Neural progenitor cell (in vitro differentiated cells): ENCODE data around the gene CDK17. TPM values are rescaled to one million over a fixed set of nuclear protein-coding genes. Genes with fewer than 3 reads are reported as not detected.
"Not testable (repeated sequence)": the region's sequence is repeated elsewhere in the genome, so short reads cannot be mapped to it uniquely, and the experiment has no call there.

Experiments used
- DNase-seq: peaks from one replicate; pipeline ENCODE4 v3.0.0-alpha.2; 2016; ENCODE audit warnings: low spot score
- H2AFZ ChIP-seq: fragments of 200-600 bp; sonication (generic); replicated peaks from 2 replicates; pipeline ENCODE4 v1.6.1; 2016; ENCODE audit warnings: antibody characterized with exemption
- H3F3A ChIP-seq: fragments of 200-600 bp; sonication (generic); 2 replicates; pipeline ENCODE4 v1.6.1; 2016; ENCODE audit warnings: antibody characterized with exemption, low read depth
- H3K27ac ChIP-seq: fragments of 200-600 bp; sonication (generic); 2 replicates; pipeline ENCODE4 v1.5.1; 2016; ENCODE audit warnings: mild to moderate bottlenecking
- H3K27me3 ChIP-seq: fragments of 200-600 bp; sonication (generic); 2 replicates; pipeline ENCODE4 v1.6.1; 2016; ENCODE audit warnings: mild to moderate bottlenecking, moderate library complexity
- H3K36me3 ChIP-seq: fragments of 200-600 bp; sonication (generic); 2 replicates; pipeline ENCODE4 v1.5.1; 2016
- H3K4me1 ChIP-seq: fragments of 200-600 bp; sonication (generic); 2 replicates; pipeline ENCODE4 v1.6.1; 2016; ENCODE audit warnings: mixed run types
- H3K4me2 ChIP-seq: fragments of 200-600 bp; sonication (generic); 2 replicates; pipeline ENCODE4 v1.6.1; 2016
- H3K4me3 ChIP-seq: fragments of 200-600 bp; sonication (generic); 2 replicates; pipeline ENCODE4 v1.5.1; 2016
- H3K79me2 ChIP-seq: fragments of 200-600 bp; sonication (generic); 2 replicates; pipeline ENCODE4 v1.6.1; 2016; ENCODE audit warnings: low read depth
- H3K9ac ChIP-seq: fragments of 200-600 bp; sonication (generic); 2 replicates; pipeline ENCODE4 v1.6.1; 2016
- H3K9me3 ChIP-seq: fragments of 200-600 bp; sonication (generic); 2 replicates; pipeline ENCODE4 v1.5.1; 2016; ENCODE audit warnings: low read depth
- H4K20me1 ChIP-seq: fragments of 200-600 bp; sonication (generic); 2 replicates; pipeline ENCODE4 v1.6.1; 2016; ENCODE audit warnings: low read depth
- H3K27ac Mint-ChIP-seq: 3 replicates; pipeline ENCODE4 v1.8.0; 2021; ENCODE audit warnings: mixed read lengths
- H3K27me3 Mint-ChIP-seq: 2 replicates; pipeline ENCODE4 v1.8.0; 2022; ENCODE audit warnings: low read depth, mild to moderate bottlenecking, inconsistent platforms, moderate library complexity, mixed read lengths; ENCODE audit not compliant: insufficient read depth
- H3K36me3 Mint-ChIP-seq: 3 replicates; pipeline ENCODE4 v1.8.0; 2021; ENCODE audit warnings: mixed read lengths
- H3K4me1 Mint-ChIP-seq: 3 replicates; pipeline ENCODE4 v1.8.0; 2021; ENCODE audit warnings: mixed read lengths
- H3K4me3 Mint-ChIP-seq: 3 replicates; pipeline ENCODE4 v1.8.0; 2021; ENCODE audit warnings: mild to moderate bottlenecking, moderate library complexity, mixed read lengths
- H3K9me3 Mint-ChIP-seq: 3 replicates; pipeline ENCODE4 v1.8.0; 2020; ENCODE audit warnings: mixed read lengths
- EZH2 ChIP-seq: fragments of 200-600 bp; sonication (generic); IDR thresholded peaks from 2 replicates; pipeline ENCODE4 v1.6.1; 2017; ENCODE audit warnings: antibody characterized with exemption, mild to moderate bottlenecking, moderate library complexity
- EZH2phosphoT487 ChIP-seq: fragments of 200-600 bp; sonication (generic); IDR thresholded peaks from 2 replicates; pipeline ENCODE4 v1.6.1; 2017; ENCODE audit warnings: antibody characterized with exemption
- total RNA-seq: library from RNA; depleted of rRNA; stranded (reverse); fragments of >200 nt; gene quantifications from 2 replicates; pipeline ENCODE4 v1.2.3, GENCODE V29; 2015; ENCODE audit warnings: low replicate concordance
- TF ChIP-seq, protein P1 (sequence below): fragments of 200-600 bp; sonication (generic); IDR thresholded peaks from 2 replicates; pipeline ENCODE4 v1.5.1; 2017; ENCODE audit warnings: antibody characterized with exemption, mild to moderate bottlenecking

CDK17 gene
- total RNA-seq, 1 donor from 2014 or later: 61.2 TPM

DNA sequence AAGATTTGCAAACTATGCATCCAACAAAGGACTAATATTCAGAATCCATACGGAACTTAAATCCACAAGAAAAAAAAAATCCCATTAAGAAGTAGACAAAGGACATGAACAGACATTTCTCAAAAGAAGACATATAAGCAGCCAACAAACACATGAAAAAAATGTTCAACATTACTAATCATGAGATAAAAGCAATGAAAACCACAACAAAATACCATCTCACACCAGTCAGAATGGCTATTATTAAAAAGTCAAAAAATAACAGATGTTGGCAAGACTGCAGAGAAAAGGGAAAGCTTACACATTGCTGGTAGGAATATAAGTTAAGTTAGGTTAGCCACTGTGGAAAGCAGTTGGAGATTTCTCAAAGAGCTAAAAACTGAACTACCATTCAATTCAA lies 16.2 kb downstream of the CDK17 start:
- Histone ChIP-seq H3K27me3 (no peaks in the 10 kb centered on the region), H3K9ac (no peak overlapping the region), H3F3A (no peaks in the 10 kb centered on the region), H4K20me1 (peaks cover 9% of the 10 kb centered on the region), H3K36me3 (no peaks in the 10 kb centered on the region), H3K4me3 (no peak overlapping the region), H2AFZ (no peak overlapping the region), H3K27ac (no peak overlapping the region), H3K9me3 (peaks cover 4% of the 10 kb centered on the region), H3K4me1 (no peaks in the 10 kb centered on the region), H3K79me2 (peaks cover 100% of the 10 kb centered on the region), H3K4me2 (no peak overlapping the region)
- peaks cover 34% of the 10 kb centered on the region for H3K36me3 Mint-ChIP-seq
- no peak overlapping the region for H3K4me3 Mint-ChIP-seq
- no peak overlapping the region for H3K27ac Mint-ChIP-seq
- peaks cover 2% of the 10 kb centered on the region for H3K27me3 Mint-ChIP-seq
- TF ChIP-seq EZH2 (no peak), EZH2phosphoT487 (no peak)
- TF ChIP-seq, protein P1, sequence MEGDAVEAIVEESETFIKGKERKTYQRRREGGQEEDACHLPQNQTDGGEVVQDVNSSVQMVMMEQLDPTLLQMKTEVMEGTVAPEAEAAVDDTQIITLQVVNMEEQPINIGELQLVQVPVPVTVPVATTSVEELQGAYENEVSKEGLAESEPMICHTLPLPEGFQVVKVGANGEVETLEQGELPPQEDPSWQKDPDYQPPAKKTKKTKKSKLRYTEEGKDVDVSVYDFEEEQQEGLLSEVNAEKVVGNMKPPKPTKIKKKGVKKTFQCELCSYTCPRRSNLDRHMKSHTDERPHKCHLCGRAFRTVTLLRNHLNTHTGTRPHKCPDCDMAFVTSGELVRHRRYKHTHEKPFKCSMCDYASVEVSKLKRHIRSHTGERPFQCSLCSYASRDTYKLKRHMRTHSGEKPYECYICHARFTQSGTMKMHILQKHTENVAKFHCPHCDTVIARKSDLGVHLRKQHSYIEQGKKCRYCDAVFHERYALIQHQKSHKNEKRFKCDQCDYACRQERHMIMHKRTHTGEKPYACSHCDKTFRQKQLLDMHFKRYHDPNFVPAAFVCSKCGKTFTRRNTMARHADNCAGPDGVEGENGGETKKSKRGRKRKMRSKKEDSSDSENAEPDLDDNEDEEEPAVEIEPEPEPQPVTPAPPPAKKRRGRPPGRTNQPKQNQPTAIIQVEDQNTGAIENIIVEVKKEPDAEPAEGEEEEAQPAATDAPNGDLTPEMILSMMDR: no peak
- DNase-seq: no peak
- no peaks in the 10 kb centered on the region for H3K4me1 Mint-ChIP-seq
- peaks cover 44% of the 10 kb centered on the region for H3K9me3 Mint-ChIP-seq

DNA sequence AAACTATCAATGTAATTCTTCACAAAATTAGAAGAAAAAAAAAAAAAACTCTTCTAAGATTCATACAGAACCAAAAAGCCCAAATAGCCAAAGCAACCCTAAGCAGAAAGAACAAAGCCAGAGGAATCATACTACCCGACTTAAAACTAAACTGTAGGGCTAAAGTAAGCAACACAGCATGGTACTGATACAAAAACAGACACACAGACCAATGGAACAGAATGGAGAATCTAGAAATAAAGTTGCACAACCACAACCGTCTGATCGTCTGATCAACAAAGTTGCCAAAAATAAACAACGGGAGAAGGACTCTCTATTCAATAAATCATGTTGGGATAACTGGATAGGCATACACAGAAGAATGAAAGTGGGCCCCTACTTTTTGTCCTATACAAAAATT lies 16.9 kb downstream of the CDK17 start:
- H4K20me1 ChIP-seq: peaks cover 9% of the 10 kb centered on the region
- H2AFZ ChIP-seq: no peak overlapping the region
- no peak overlapping the region for H3K4me3 ChIP-seq
- H3K27me3 ChIP-seq: no peaks in the 10 kb centered on the region
- H3K27ac ChIP-seq: no peak overlapping the region
- peaks cover 46% of the 10 kb centered on the region for H3K9me3 Mint-ChIP-seq
- H3K36me3 ChIP-seq: no peaks in the 10 kb centered on the region
- H3K36me3 Mint-ChIP-seq: peaks cover 37% of the 10 kb centered on the region
- H3K4me1 ChIP-seq: no peaks in the 10 kb centered on the region
- H3K79me2 ChIP-seq: peaks cover 100% of the 10 kb centered on the region
- H3K4me1 Mint-ChIP-seq: no peaks in the 10 kb centered on the region
- H3K4me3 Mint-ChIP-seq: no peak overlapping the region
- peaks cover 10% of the 10 kb centered on the region for H3K9me3 ChIP-seq
- H3K4me2 ChIP-seq: no peak overlapping the region
- H3K27ac Mint-ChIP-seq: no peak overlapping the region
- H3K27me3 Mint-ChIP-seq: peaks cover 2% of the 10 kb centered on the region
- H3F3A ChIP-seq: no peaks in the 10 kb centered on the region
- TF ChIP-seq EZH2: no peak
- TF ChIP-seq, protein P1: no peak
- TF ChIP-seq EZH2phosphoT487: no peak
- DNase-seq: no peak
- no peak overlapping the region for H3K9ac ChIP-seq

DNA sequence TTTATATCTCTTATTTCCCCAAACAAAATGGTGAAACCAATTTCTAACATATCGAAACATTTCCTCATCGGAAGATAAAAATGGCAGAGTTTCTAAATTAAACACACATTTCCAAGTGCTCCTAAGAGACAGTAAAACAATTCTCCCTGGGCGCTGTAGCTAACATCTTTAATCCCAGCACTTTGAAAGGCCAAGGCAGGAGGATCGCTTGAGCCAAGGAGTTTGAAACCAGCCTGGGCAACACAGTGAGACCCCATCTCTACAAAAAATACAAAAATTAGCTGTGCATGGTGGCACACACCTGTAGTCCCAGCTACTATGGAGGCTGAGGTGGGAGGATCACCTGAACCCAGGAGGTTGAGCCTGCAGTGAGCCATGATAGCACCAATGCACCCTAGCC lies 20.5 kb downstream of the CDK17 start:
- peaks cover 99% of the 10 kb centered on the region for H3K79me2 ChIP-seq
- peaks cover 12% of the 10 kb centered on the region for H4K20me1 ChIP-seq

DNA sequence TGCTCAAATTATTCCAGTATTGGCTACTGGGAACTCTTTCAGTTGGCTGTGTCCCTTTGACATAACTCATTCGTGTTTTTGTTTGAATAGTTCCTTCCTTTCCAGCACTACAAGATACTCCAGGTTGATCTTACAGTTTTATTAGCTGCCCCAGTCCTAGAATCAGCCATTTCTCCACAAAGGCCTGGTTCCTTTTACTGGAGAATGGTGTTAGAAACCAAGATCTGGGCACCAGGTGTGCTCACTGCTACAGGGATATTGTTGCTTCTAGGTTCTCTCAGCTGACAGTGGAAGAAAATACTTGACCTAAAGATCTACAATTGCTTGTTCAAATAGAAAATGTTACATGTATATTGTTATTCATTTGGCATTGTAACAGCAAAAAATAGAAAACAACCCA lies 21.9 kb downstream of the CDK17 start:
- Histone ChIP-seq H3K4me1 (no peaks in the 10 kb centered on the region), H3K4me2 (no peak overlapping the region), H2AFZ (no peak overlapping the region), H3K4me3 (no peak overlapping the region), H3K36me3 (no peaks in the 10 kb centered on the region), H4K20me1 (peaks cover 12% of the 10 kb centered on the region), H3F3A (peaks cover 2% of the 10 kb centered on the region), H3K9me3 (peaks cover 12% of the 10 kb centered on the region), H3K27ac (no peak overlapping the region), H3K9ac (no peak overlapping the region), H3K79me2 (peaks cover 99% of the 10 kb centered on the region), H3K27me3 (no peaks in the 10 kb centered on the region)
- Mint-ChIP-seq H3K27ac (no peak overlapping the region), H3K27me3 (peaks cover 3% of the 10 kb centered on the region), H3K36me3 (peaks cover 34% of the 10 kb centered on the region), H3K9me3 (peaks cover 44% of the 10 kb centered on the region), H3K4me3 (no peak overlapping the region), H3K4me1 (no peaks in the 10 kb centered on the region)
- no peak for DNase-seq
- TF ChIP-seq EZH2phosphoT487 (no peak), EZH2 (no peak)
- TF ChIP-seq, protein P1: no peak

More for the DNA sequence above, 20.5 kb downstream of the CDK17 start:
- not testable (repeated sequence) for H3K27ac ChIP-seq, H3K9ac ChIP-seq, H3K4me1 Mint-ChIP-seq, H3K4me1 ChIP-seq, H3K27me3 ChIP-seq, H3K4me2 ChIP-seq, H3K36me3 ChIP-seq, H2AFZ ChIP-seq, DNase-seq, H3F3A ChIP-seq, H3K27ac Mint-ChIP-seq, H3K4me3 Mint-ChIP-seq, H3K4me3 ChIP-seq, H3K27me3 Mint-ChIP-seq
- H3K9me3 ChIP-seq: peaks cover 12% of the 10 kb centered on the region
- Mint-ChIP-seq H3K36me3 (peaks cover 40% of the 10 kb centered on the region), H3K9me3 (peaks cover 56% of the 10 kb centered on the region)
